Ectodermal cell (in vitro differentiated cells): Measurements from ENCODE around the gene POLE2.
"Not testable (repeated sequence)": the region's sequence is repeated elsewhere in the genome, so short reads cannot be mapped to it uniquely, and the experiment has no call there.

Experiments
- H3K27ac ChIP-seq: 2 replicates; pipeline ENCODE4 v1.7.0; 2013; ENCODE audit warnings: mild to moderate bottlenecking, low read depth, low read length; ENCODE audit not compliant: insufficient read depth, poor library complexity, severe bottlenecking
- H3K27me3 ChIP-seq: 2 replicates; pipeline ENCODE4 v1.7.0; 2013; ENCODE audit warnings: mild to moderate bottlenecking, low read length; ENCODE audit not compliant: insufficient read depth, control insufficient read depth, poor library complexity, severe bottlenecking
- H3K36me3 ChIP-seq: one replicate; pipeline ENCODE4 v1.7.0; 2013; ENCODE audit warnings: low read length; ENCODE audit not compliant: control insufficient read depth, insufficient read depth
- H3K4me1 ChIP-seq: one replicate; pipeline ENCODE4 v1.7.0; 2013; ENCODE audit warnings: low read length; ENCODE audit not compliant: control insufficient read depth, insufficient read depth
- H3K4me3 ChIP-seq: 2 replicates; pipeline ENCODE4 v1.7.0; 2013; ENCODE audit warnings: low read depth, low read length, control low read depth; ENCODE audit not compliant: insufficient read depth
- H3K9me3 ChIP-seq: 2 replicates; pipeline ENCODE4 v1.7.0; 2013; ENCODE audit warnings: mild to moderate bottlenecking, low read length, moderate library complexity; ENCODE audit not compliant: control insufficient read depth
- WGBS, 2 experiments: methylation state at CpG; one replicate each; pipeline ENCODE4 v1.1.7; 2013; ENCODE audit warnings: missing lambda C conversion rate in 2 of 2; 5-methylcytosine and 5-hydroxymethylcytosine counted together

POLE2 gene

GRCh38 chr14:49702725-49703124, 14.7 kb upstream of the POLE2 start:
- Histone ChIP-seq H3K36me3 (no peaks in the 10 kb centered on the region), H3K27me3 (no peaks in the 10 kb centered on the region), H3K27ac (no peak overlapping the region), H3K4me3 (no peak overlapping the region), H3K9me3 (no peaks in the 10 kb centered on the region), H3K4me1 (no peaks in the 10 kb centered on the region)
- WGBS, 2 experiments, result 90 to 95% methylated on average over 3 of the region's 4 CpGs

- WGBS, 2 experiments, result 45 to 49% methylated on average over 13 of the region's 13 CpGs
- H3K36me3 ChIP-seq, H3K9me3 ChIP-seq, H3K4me1 ChIP-seq, H3K27ac ChIP-seq: not testable (repeated sequence)
- Histone ChIP-seq H3K27me3 (peaks cover 26% of the 10 kb centered on the region), H3K4me3 (peak overlapping the region; percentile 67)
Measured at GRCh38 chr14:49693735-49694124, 5.7 kb upstream of the POLE2 start.

GRCh38 chr14:49692811-49693734, 5.1 kb upstream of the POLE2 start, which contains the start of gene KLHDC1:
Gene KLHDC1, plus strand, starts transcription at chr14:49693120. Its CDS starts 75 bp downstream, at chr14:49693195.
- H3K36me3 ChIP-seq, result no peaks in the 10 kb centered on the region
- peak within 1 kb of the TSS; percentile 67 for H3K4me3 ChIP-seq
- no peaks in the 10 kb centered on the region for H3K4me1 ChIP-seq
- H3K27ac ChIP-seq, result peak within 1 kb of the TSS; percentile 26
- WGBS, 2 experiments, result 3 to 4% methylated on average over 83 to 87 of the region's 88 CpGs
- peaks cover 26% of the 10 kb centered on the region for H3K27me3 ChIP-seq
- H3K9me3 ChIP-seq, result no peaks in the 10 kb centered on the region

- Histone ChIP-seq H3K27ac (peak overlapping the region; percentile 21), H3K36me3 (no peaks in the 10 kb centered on the region), H3K4me1 (no peaks in the 10 kb centered on the region), H3K4me3 (peak overlapping the region; percentile 67), H3K9me3 (no peaks in the 10 kb centered on the region), H3K27me3 (peaks cover 26% of the 10 kb centered on the region)
- WGBS, 2 experiments, result 79% methylated on average over 5 to 6 of the region's 6 CpGs
Measured at GRCh38 chr14:49692193-49692757, 4.3 kb upstream of the POLE2 start.

- Histone ChIP-seq H3K9me3 (no peaks in the 10 kb centered on the region), H3K27ac (no peak overlapping the region), H3K36me3 (no peaks in the 10 kb centered on the region), H3K4me1 (no peaks in the 10 kb centered on the region), H3K4me3 (no peak overlapping the region), H3K27me3 (peaks cover 26% of the 10 kb centered on the region)
- 72 to 74% methylated on average over 3 to 4 of the region's 4 CpGs for WGBS, 2 experiments
Measured at GRCh38 chr14:49691031-49691430, 3.0 kb upstream of the POLE2 start.

- Histone ChIP-seq H3K27ac (no peak overlapping the region), H3K27me3 (peaks cover 20% of the 10 kb centered on the region), H3K9me3 (no peaks in the 10 kb centered on the region), H3K4me3 (no peak overlapping the region), H3K4me1 (no peaks in the 10 kb centered on the region), H3K36me3 (no peaks in the 10 kb centered on the region)
- WGBS, 2 experiments, result 95 to 96% methylated on average over 8 of the region's 8 CpGs
Measured at GRCh38 chr14:49688701-49689030, 652 bp upstream of the POLE2 start.

GRCh38 chr14:49686425-49686824, 1.6 kb downstream of the POLE2 start:
- peaks cover 12% of the 10 kb centered on the region for H3K36me3 ChIP-seq
- H3K27ac ChIP-seq, result no peak overlapping the region
- H3K4me3 ChIP-seq, result no peak overlapping the region
- H3K9me3 ChIP-seq, result no peaks in the 10 kb centered on the region
- peaks cover 3% of the 10 kb centered on the region for H3K27me3 ChIP-seq
- H3K4me1 ChIP-seq, result no peaks in the 10 kb centered on the region
- 93 to 97% methylated on average over 3 to 4 of the region's 4 CpGs for WGBS, 2 experiments

GRCh38 chr14:49679271-49679670, 8.7 kb downstream of the POLE2 start:
- Histone ChIP-seq H3K4me1 (no peaks in the 10 kb centered on the region), H3K27me3 (no peaks in the 10 kb centered on the region), H3K36me3 (peaks cover 34% of the 10 kb centered on the region), H3K9me3 (no peaks in the 10 kb centered on the region), H3K27ac (no peak overlapping the region), H3K4me3 (no peak overlapping the region)
- 94 to 100% methylated on average over 1 to 2 of the region's 2 CpGs for WGBS, 2 experiments

- 96 to 97% methylated on average over 4 of the region's 4 CpGs for whole genome bisulfite sequencing, 2 experiments
- Histone ChIP-seq H3K4me3 (no peak overlapping the region), H3K4me1 (no peaks in the 10 kb centered on the region), H3K36me3 (peaks cover 29% of the 10 kb centered on the region), H3K27me3 (no peaks in the 10 kb centered on the region), H3K27ac (no peak overlapping the region), H3K9me3 (no peaks in the 10 kb centered on the region)
Measured at GRCh38 chr14:49677643-49678042, 10.4 kb downstream of the POLE2 start.

GRCh38 chr14:49673586-49673985, 14.4 kb downstream of the POLE2 start:
- WGBS, 2 experiments, result 100% methylated on average over 2 of the region's 2 CpGs
- Histone ChIP-seq H3K27me3 (no peaks in the 10 kb centered on the region), H3K4me1 (no peaks in the 10 kb centered on the region), H3K9me3 (no peaks in the 10 kb centered on the region), H3K27ac (no peak overlapping the region), H3K4me3 (no peak overlapping the region), H3K36me3 (peaks cover 12% of the 10 kb centered on the region)
